Right lobe of liver (tissue), 6 donors: ENCODE data around the gene CEBPZOS. TPM values are rescaled to one million over a fixed set of nuclear protein-coding genes. Genes with fewer than 3 reads are reported as not detected.
A peak's percentile ranks its signal among the peaks of the same experiment; 100 is the strongest.

Source experiments
- ATAC-seq, 4 donors: fragments of 200-7000 bp; cut with Tn5 transposase; one replicate each; pipeline ENCODE4 v1.9.1; 2020; ENCODE audit warnings: mild to moderate bottlenecking in 4 of 4, moderate library complexity in 4 of 4
- DNase-seq, 3 donors: peaks; one replicate each; pipeline ENCODE4 v3.0.0-alpha.2; 2020
- H3K27ac ChIP-seq, 3 donors: fragments of 200-600 bp; one replicate each; pipeline ENCODE4 v1.8.0; 2022
- H3K27me3 ChIP-seq, 2 donors: fragments of 200-600 bp; one replicate each; pipeline ENCODE4 v1.8.0; 2022
- H3K36me3 ChIP-seq, 4 donors: fragments of 200-600 bp; sonication (generic) in 1 of 4; one replicate each; pipeline versions ENCODE4 v1.5.1 to v1.8.0; 2017 to 2022; ENCODE audit warnings: control low read depth in 1 of 4
- H3K4me1 ChIP-seq, 4 donors: fragments of 200-600 bp; sonication (generic) in 1 of 4; one replicate each; pipeline versions ENCODE4 v1.5.1 to v1.8.0; 2017 to 2022; ENCODE audit warnings: control low read depth in 1 of 4
- H3K4me3 ChIP-seq, 3 donors: fragments of 200-600 bp; one replicate each; pipeline ENCODE4 v1.8.0; 2022
- H3K9me3 ChIP-seq, 4 donors: fragments of 200-600 bp; sonication (generic) in 1 of 4; one replicate each; pipeline versions ENCODE4 v1.5.1 to v1.8.0; 2017 to 2022; ENCODE audit warnings: control low read depth in 1 of 4
- CTCF ChIP-seq, 4 donors: fragments of 200-600 bp in 3 of 4; fragments of 450-650 bp in 1 of 4; IDR thresholded peaks; one replicate each; pipeline versions ENCODE4 v1.5.1 to v1.8.0; 2016 to 2022; ENCODE audit warnings: antibody characterized with exemption in 4 of 4, mild to moderate bottlenecking in 2 of 4
- POLR2A ChIP-seq: fragments of 450-650 bp; IDR thresholded peaks from one replicate; pipeline ENCODE4 v1.6.1; 2017; ENCODE audit warnings: antibody characterized with exemption, mild to moderate bottlenecking
- WGBS: methylation state at CpG from one replicate; pipeline ENCODE4 v1.1.6; 2018; ENCODE audit warnings: low coverage, low lambda C conversion rate; ENCODE audit not compliant: insufficient coverage; ENCODE audit errors: missing lambda C conversion rate; 5-methylcytosine and 5-hydroxymethylcytosine counted together
- intact Hi-C, 2 donors: fragments of 100-400 bp; cut with DNase I; formaldehyde crosslinking; loops; one replicate each; pipeline versions ENCODE4 v1.11.2 to v1.14.1; 2022
- total RNA-seq, 6 experiments: library from RNA; depleted of rRNA in 2 of 6; stranded (reverse); fragments of >200 nt in 2 of 6; fragmentation: NEBNext Ultra II Directional in 3 of 6; extraction: Animal tissue kit (Norgen Biotek cat#: 25700) in 3 of 6; gene quantifications; one replicate each; pipeline versions ENCODE4 v1.1.0 to v1.2.4, GENCODE V29; 2016 to 2023
- donor health status: DM: no; HTN: yes; CAD: no.
- donor health status: DM: no; HTN: no; CAD: no.
- donor health status: DM: no; HTN: no; CAD: no.
- donor health status: DM: no; HTN: yes; CAD: no.
- donor health status: DM: no; HTN: yes; CAD: no.

Gene CEBPZOS
- total RNA-seq, 6 experiments from 2014 or later: 10.7 to 26.6 (median 18.1) TPM

DNA sequence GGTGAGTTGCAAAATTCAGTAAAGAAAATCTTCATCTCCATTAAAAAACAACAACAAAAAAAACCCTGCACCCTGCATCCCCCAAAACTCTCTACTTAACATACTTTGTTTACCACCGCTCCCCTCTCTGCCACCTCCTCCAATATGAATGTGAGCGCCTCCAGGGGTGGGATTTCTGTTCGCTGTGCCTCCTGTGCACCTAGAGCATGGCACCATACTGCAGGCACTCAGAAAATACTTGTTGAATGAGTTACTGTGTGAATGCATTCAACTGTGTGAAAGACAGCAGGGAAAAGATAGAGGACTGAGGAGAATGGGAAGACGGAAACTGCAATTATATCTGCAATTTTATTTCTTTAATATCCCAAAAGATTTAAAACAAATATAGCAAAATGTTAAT, 30.6 kb downstream of the CEBPZOS start:
- ATAC-seq (no peak), DNase-seq (no peak)
- TF ChIP-seq POLR2A (no peak), CTCF (IDR thresholded peaks at IDR 0.05) (no peak)
- peaks cover 0 to 11% (median 4%) of the 10 kb centered on the region in 4 donors for H3K4me1 ChIP-seq
- no peaks in the 10 kb centered on the region for H3K27me3 ChIP-seq
- no peak overlapping the region for H3K27ac ChIP-seq
- intact Hi-C loops: no loop called here
- WGBS: 90% methylated on average over 4 of the region's 4 CpGs
- no peaks in the 10 kb centered on the region for H3K9me3 ChIP-seq
- H3K36me3 ChIP-seq: peaks cover 0 to 29% (median 5%) of the 10 kb centered on the region in 4 donors
- no peak overlapping the region for H3K4me3 ChIP-seq

- no peak overlapping the region for H3K4me3 ChIP-seq
- TF ChIP-seq CTCF (IDR thresholded peaks at IDR 0.05) (no peak), POLR2A (no peak)
- no peak for DNase-seq
- peaks cover 0 to 18% (median 5%) of the 10 kb centered on the region in 4 donors for H3K4me1 ChIP-seq
- WGBS: 95% methylated on average over 3 of the region's 3 CpGs
- intact Hi-C loops: no loop called here
- H3K9me3 ChIP-seq: no peaks in the 10 kb centered on the region
- no peak for ATAC-seq
- H3K27me3 ChIP-seq: no peaks in the 10 kb centered on the region
- no peak overlapping the region for H3K27ac ChIP-seq
- H3K36me3 ChIP-seq: peaks cover 0 to 18% (median 5%) of the 10 kb centered on the region in 4 donors
Measured at GRCh38 chr2:37228788-37229187, 32.5 kb downstream of the CEBPZOS start.

GRCh38 chr2:37230581-37230980, 34.3 kb downstream of the CEBPZOS start:
- ATAC-seq (peak in 1 of 4 donors; percentile 3), DNase-seq (no peak)
- H3K27ac ChIP-seq: peak overlapping the region in 2 of 3 donors; percentile 58 to 90

DNA sequence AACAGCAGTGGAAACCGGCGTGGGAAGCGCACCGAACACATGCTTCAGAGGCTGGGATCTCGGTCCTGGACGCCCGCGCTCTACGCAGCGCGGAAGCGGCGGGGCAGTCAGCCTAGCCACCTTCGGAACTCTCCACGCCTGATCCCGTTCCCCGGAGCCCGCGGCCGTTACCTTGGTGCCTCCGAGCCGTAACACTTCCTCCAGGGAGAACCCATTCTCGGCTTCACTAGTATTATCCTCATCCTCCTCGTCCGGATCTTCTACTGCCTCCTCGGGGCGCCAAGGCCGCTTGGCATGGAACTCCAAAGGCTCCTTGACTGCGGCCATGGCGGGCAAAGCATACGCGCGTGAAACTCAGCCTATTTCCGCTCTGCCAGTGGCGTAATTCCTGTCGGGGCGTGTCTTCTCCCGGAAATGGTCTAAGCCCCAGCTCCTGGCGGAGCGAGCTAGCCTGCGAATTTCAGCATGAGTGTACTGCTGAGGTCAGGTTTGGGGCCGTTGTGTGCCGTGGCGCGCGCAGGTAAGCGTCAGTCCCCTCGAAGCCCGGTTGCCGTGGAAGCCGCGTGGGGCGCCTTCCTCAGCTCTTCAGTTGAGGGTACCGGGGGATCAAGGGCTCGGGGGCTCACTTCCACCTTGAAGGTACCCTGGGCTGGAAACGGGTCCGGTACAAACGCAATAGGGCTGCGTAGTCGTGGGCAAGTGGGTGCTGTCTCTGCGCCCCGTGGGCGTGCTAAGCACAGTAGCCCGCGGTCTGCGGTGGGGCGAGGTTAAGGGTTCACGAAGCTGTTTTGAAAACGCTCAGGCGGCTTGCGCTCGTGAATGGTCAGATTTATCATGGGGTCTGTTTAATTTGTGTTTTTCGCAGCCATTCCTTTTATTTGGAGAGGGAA, 35.2 kb downstream of the CEBPZOS start, which contains the start of the genes CEBPZ and NDUFAF7:
TSS of gene CEBPZ (minus strand) at position 356 of the 890 bp plus-strand sequence. CDS start at position 327, 29 bp downstream.
TSS of gene NDUFAF7 (plus strand) at position 418 of the 890 bp plus-strand sequence. CDS start at position 466, 48 bp downstream.
- DNase-seq (peak; percentile 90 to 94 (median 94)), ATAC-seq (peak; percentile 98 to 99 (median 98))
- WGBS: 0% methylated on average over 20 of the region's 73 CpGs
- Histone ChIP-seq H3K36me3 (peaks cover 0 to 18% (median 5%) of the 10 kb centered on the region in 4 donors), H3K4me1 (peaks cover 0 to 18% (median 5%) of the 10 kb centered on the region in 4 donors), H3K27me3 (no peaks in the 10 kb centered on the region), H3K4me3 (peak within 1 kb of the TSS; percentile 70 to 86 (median 73)), H3K27ac (peak within 1 kb of the TSS; percentile 58 to 90 (median 76)), H3K9me3 (no peaks in the 10 kb centered on the region)
- peak; percentile 77 for TF ChIP-seq POLR2A
- TF ChIP-seq CTCF (IDR thresholded peaks at IDR 0.05): no peak
- intact Hi-C loops: no loop called here

More at GRCh38 chr2:37230581-37230980, 34.3 kb downstream of the CEBPZOS start:
- no peaks in the 10 kb centered on the region for H3K9me3 ChIP-seq
- intact Hi-C loops: no loop called here
- no peaks in the 10 kb centered on the region for H3K27me3 ChIP-seq
- TF ChIP-seq POLR2A: no peak
- no peak for TF ChIP-seq CTCF (IDR thresholded peaks at IDR 0.05)
- H3K4me1 ChIP-seq: peaks cover 0 to 18% (median 5%) of the 10 kb centered on the region in 4 donors
- peaks cover 0 to 18% (median 5%) of the 10 kb centered on the region in 4 donors for H3K36me3 ChIP-seq
- 0% methylated on average over 8 of the region's 8 CpGs for WGBS
- H3K4me3 ChIP-seq: peak overlapping the region; percentile 70 to 86 (median 73)
